Renal pelvis (tissue), 12 donors: Measurements from ENCODE around the gene BEX1. TPM values are rescaled to one million over a fixed set of nuclear protein-coding genes. Genes with fewer than 3 reads are reported as not detected.
"Not testable (repeated sequence)": the region's sequence is repeated elsewhere in the genome, so short reads cannot be mapped to it uniquely, and the experiment has no call there.

ENCODE experiments used
- DNase-seq: peaks from one replicate; pipeline ENCODE4 v3.0.0-alpha.2; 2013
- long read RNA-seq, 16 experiments: transcript quantifications; one replicate each; lab custom pipeline, GENCODE V29; 2026
- polyA plus RNA-seq, 3 donors: library from polyadenylated mRNA; unstranded; fragments of 120-200 nt; gene quantifications; one replicate each; pipeline ENCODE4 v1.2.1, GENCODE V29; 2013; ENCODE audit not compliant: insufficient read length in 3 of 3

BEX1 gene
- polyA plus RNA-seq: 10 to 100 TPM; 58.1 to 63.4 (median 60.2) TPM
- long read RNA-seq, donor 1, transcript BEX1-201 (3 exons, 864 nt): major isoform, 44 of 44 reads
- long read RNA-seq, donor 1, partial matches to known transcripts: 0 of 44 reads
- long read RNA-seq, donor 1, other reads (novel, unspliced or antisense): 0 of 44 reads
- long read RNA-seq, donor 2, transcript BEX1-201 (3 exons, 864 nt): major isoform, 45 of 45 reads
- long read RNA-seq, donor 2, partial matches to known transcripts: 0 of 45 reads
- long read RNA-seq, donor 2, other reads (novel, unspliced or antisense): 0 of 45 reads
- long read RNA-seq, donor 3, transcript BEX1-201 (3 exons, 864 nt): major isoform, 43 of 207 reads
- long read RNA-seq, donor 3, partial matches to known transcripts: 144 of 207 reads
- long read RNA-seq, donor 3, other reads (novel, unspliced or antisense): 20 of 207 reads
- long read RNA-seq, donor 4, transcript BEX1-201 (3 exons, 864 nt): major isoform, 48 of 250 reads
- long read RNA-seq, donor 4, partial matches to known transcripts: 190 of 250 reads
- long read RNA-seq, donor 4, other reads (novel, unspliced or antisense): 12 of 250 reads
- long read RNA-seq, donor 5, transcript BEX1-201 (3 exons, 864 nt): major isoform, 20 of 749 reads
- long read RNA-seq, donor 5, partial matches to known transcripts: 711 of 749 reads
- long read RNA-seq, donor 5, other reads (novel, unspliced or antisense): 18 of 749 reads
- long read RNA-seq, donor 6, transcript BEX1-201 (3 exons, 864 nt): major isoform, 29 of 256 reads
- long read RNA-seq, donor 6, partial matches to known transcripts: 220 of 256 reads
- long read RNA-seq, donor 6, other reads (novel, unspliced or antisense): 7 of 256 reads
- long read RNA-seq, donor 7, transcript BEX1-201 (3 exons, 864 nt): major isoform, 31 of 202 reads
- long read RNA-seq, donor 7, partial matches to known transcripts: 158 of 202 reads
- long read RNA-seq, donor 7, other reads (novel, unspliced or antisense): 13 of 202 reads
- long read RNA-seq, donor 8, partial matches to known transcripts: 0 of 59 reads
- long read RNA-seq, donor 8, other reads (novel, unspliced or antisense): 56 of 59 reads
- long read RNA-seq, donor 9, transcript BEX1-201 (3 exons, 864 nt): major isoform, 44 of 288 reads
- long read RNA-seq, donor 9, partial matches to known transcripts: 230 of 288 reads
- long read RNA-seq, donor 9, other reads (novel, unspliced or antisense): 14 of 288 reads
- long read RNA-seq, donor 10, transcript BEX1-201 (3 exons, 864 nt): major isoform, 45 of 67 reads
- long read RNA-seq, donor 10, partial matches to known transcripts: 22 of 67 reads
- long read RNA-seq, donor 10, other reads (novel, unspliced or antisense): 0 of 67 reads
- long read RNA-seq, donor 11, transcript BEX1-201 (3 exons, 864 nt): major isoform, 18 of 144 reads
- long read RNA-seq, donor 11, partial matches to known transcripts: 119 of 144 reads
- long read RNA-seq, donor 11, other reads (novel, unspliced or antisense): 7 of 144 reads
- long read RNA-seq, donor 12, transcript BEX1-201 (3 exons, 864 nt): major isoform, 72 of 344 reads
- long read RNA-seq, donor 12, partial matches to known transcripts: 238 of 344 reads
- long read RNA-seq, donor 12, other reads (novel, unspliced or antisense): 34 of 344 reads
- long read RNA-seq, donor 13, transcript BEX1-201 (3 exons, 864 nt): major isoform, 18 of 18 reads
- long read RNA-seq, donor 13, partial matches to known transcripts: 0 of 18 reads
- long read RNA-seq, donor 13, other reads (novel, unspliced or antisense): 0 of 18 reads
- long read RNA-seq, donor 14, transcript BEX1-201 (3 exons, 864 nt): major isoform, 51 of 60 reads
- long read RNA-seq, donor 14, partial matches to known transcripts: 9 of 60 reads
- long read RNA-seq, donor 14, other reads (novel, unspliced or antisense): 0 of 60 reads
- long read RNA-seq, donor 15, transcript BEX1-201 (3 exons, 864 nt): major isoform, 55 of 90 reads
- long read RNA-seq, donor 15, partial matches to known transcripts: 35 of 90 reads
- long read RNA-seq, donor 15, other reads (novel, unspliced or antisense): 0 of 90 reads
- long read RNA-seq, donor 16, transcript BEX1-201 (3 exons, 864 nt): major isoform, 59 of 1,287 reads
- long read RNA-seq, donor 16, partial matches to known transcripts: 1,140 of 1,287 reads
- long read RNA-seq, donor 16, other reads (novel, unspliced or antisense): 88 of 1,287 reads

DNA sequence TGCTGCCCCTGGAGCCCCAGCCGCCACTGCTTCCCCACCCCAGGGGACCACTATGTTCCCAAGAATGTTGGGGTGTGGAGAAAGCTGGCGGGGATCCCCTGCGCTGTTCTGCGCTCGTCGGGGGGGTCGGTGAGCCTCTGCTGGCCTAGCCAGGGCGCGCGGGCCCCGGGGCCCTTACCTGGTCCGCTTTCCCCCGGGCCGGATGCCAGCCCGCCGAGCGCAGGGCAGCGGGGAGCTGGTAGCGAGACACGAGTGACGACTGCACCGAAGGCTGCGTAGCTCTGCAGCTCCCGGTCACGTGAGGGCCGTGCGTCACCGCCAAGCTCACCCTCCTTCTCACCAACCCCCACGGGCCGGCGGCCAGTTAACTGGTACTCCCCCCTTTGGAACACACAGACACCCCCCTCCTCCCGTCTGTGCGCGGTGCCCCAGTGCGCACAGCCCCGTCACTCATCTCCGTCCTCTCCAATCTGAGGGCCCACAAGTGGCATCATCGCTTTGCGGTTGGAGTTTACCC lies at the start of gene BEX1:
Gene BEX1 (minus strand): TSS at position 254 of the 517 bp plus-strand sequence. CDS start 897 bp downstream, outside the sequence.
- peak; percentile 62 for DNase-seq

DNA sequence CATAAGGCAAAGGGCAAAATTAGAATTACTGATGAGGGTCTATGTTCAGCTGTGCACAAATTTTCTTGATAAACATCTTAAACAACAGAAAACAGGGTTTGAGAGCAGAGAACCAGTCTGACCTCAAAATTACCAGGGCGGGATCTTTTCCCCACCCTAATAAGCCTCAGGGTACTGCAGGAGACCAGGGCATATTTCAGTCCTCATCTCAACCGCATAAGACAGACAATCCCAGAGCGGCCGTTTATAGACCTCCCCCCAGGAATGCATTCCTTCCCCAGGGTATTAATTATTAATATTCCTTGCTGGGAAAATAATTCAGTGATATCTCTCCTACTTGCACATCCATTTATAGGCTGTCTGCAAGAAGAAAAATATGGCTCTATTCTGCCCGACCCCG lies 45.5 kb upstream of the BEX1 start:
- DNase-seq: not testable (repeated sequence)

DNA sequence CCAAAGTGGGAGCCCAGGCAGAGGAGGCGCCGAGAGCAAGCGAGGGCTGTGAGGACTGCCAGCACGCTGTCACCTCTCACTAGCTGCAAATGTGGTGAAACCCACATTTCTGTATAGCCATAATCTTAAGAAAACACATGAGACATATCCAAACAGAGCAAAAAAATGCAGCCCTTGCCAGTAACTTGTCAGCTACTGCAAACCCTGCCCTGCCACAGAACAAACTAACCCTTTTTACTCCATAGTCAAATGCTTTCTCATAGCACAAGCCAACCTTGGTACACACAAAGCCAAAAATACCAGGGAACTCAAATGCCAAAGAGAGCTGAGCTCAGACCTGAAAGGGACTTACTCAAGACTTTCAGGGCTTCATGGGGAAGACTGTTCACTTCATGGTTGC lies 43.9 kb upstream of the BEX1 start:
- DNase-seq: no peak

DNA sequence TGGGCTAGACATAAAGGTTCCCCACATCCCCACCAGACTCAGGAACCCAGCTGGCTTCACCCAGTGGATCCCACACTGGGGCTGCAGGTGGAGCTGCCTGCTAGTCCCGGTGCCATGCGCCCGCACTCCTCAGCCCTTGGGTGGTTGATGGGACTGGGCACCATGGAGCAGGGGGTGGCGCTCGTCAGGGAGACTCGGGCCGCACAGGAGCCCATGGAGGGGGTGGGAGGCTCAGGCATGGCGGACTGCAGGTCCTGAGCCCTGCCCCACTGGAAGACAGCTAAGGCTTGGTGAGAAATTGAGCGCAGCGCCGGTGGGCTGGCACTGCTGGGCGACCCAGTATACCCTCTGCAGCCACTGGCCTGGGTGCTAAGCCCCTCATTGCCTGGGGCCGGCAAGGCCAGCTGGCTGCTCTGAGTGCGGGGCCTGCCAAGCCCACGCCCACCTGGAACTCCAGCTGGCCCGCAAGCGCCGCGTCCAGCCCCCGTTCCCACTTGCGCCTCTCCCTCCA lies 43.3 kb upstream of the BEX1 start:
- DNase-seq: not testable (repeated sequence)

DNA sequence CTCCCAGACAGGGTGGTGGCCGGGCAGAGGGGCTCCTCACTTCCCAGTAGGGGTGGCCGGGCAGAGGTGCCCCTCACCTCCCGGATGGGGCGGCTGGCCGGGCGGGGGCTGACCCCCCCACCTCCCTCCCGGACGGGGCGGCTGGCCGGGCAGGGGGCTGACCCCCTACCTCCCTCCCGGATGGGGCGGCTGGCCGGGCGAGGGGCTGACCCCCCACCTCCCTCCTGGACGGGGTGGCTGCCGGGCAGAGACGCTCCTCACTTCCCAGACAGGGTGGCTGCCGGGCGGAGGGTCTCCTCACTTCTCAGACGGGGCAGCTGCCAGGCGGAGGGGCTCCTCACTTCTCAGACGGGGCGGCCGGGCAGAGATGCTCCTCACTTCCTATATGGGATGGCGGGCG lies 40.4 kb upstream of the BEX1 start:
- DNase-seq: not testable (repeated sequence)

DNA sequence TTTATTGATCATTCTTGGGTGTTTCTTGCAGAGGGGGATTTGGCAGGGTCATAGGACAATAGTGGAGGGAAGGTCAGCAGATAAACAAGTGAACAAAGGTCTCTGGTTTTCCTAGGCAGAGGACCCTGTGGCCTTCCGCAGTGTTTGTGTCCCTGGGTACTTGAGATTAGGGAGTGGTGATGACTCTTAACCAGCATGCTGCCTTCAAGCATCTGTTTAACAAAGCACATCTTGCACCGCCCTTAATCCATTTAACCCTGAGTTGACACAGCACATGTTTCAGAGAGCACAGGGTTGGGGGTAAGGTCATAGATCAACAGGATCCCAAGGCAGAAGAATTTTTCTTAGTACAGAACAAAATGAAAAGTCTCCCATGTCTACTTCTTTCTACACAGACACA lies 39.9 kb upstream of the BEX1 start:
- DNase-seq: not testable (repeated sequence)

DNA sequence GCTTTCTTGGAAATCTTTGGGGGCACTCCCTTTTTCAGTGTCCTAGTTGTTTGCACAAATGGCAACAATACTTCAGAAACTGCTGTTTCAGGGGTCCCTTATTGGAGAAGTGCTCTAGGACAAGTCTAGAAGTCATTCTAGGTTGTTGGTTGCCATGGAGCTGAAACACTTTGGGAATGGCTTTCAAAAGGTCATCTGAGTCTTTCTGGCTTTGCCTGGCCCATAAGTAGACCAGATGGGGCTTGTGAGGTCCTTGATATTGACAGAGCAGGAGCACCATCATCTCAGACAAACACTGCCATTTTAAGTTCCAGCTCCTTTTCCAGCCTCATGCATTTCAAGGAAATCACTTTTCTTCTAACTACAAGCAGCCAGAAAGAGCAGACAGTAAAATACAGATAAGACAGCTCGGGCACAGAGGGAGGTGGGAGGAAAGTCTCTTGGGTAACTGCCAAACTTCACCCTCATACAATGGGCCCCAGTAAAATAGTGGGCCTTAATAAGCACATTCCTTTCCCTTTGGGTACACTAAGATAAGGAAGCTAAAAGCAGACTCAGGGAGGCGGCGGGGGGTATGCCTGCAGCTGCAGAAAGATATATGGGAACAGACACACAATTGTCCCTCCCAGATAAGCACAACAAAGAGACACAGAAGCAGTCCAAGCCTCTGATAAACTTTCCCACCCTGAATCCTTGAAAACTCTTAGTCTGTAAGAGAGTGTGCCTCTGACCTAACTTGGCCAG lies 37.5 kb upstream of the BEX1 start:
- DNase-seq: no peak

DNA sequence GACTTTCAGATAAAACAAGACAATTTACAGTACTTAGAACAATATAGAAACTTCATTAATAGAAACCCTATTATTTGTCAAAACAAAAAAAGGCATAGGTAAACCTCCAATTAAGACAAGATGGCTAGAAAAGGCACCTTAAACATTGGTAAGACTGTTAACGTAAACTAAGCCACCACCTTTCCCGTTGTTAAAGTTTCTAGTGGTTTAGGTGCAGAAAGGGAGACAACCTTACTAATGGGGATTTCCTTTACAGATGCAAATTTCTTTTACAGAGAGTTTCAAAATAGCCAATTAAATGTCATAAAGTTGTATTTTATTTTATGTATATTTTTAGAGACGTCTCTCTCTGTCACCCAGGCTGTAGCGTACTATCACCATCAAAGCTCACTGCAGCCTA lies 36.5 kb upstream of the BEX1 start:
- no peak for DNase-seq

DNA sequence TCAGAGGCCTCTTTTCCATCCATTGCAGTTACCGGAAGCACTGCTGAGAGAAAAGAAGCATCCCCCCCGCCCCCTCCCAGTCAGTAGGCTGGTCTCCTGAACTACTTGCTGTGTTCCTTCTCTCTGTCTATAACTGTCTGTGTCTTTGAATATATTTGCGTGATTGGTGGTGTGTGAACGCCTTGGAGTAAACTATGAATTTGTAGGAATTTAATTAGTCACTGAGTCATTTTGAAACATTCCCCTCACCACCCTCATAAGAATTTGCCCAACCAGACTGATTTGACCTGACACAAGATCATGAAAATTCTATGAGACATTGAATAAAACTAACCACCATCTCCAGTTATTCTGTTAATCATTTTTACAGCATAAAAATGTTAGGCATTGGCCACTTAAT lies 35.7 kb upstream of the BEX1 start:
- DNase-seq: no peak

DNA sequence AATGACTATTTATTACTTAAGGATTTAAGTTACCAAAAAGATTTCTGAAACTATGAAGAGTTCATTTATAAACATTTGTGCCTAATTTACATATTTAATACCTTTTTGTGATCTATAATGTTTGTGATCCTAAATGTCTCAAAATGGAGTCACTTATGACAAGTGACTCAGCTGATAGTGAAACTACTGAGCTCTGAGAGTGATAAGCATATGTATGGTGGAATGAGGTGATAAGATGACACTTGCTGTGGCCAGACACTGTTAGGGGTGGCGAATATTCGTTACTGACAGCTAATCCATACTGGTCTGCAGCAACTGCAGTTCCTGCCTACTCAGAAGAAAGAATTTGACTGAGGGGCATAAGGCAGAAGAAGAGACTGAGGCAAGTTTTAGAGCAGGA lies 34.5 kb upstream of the BEX1 start:
- no peak for DNase-seq

DNA sequence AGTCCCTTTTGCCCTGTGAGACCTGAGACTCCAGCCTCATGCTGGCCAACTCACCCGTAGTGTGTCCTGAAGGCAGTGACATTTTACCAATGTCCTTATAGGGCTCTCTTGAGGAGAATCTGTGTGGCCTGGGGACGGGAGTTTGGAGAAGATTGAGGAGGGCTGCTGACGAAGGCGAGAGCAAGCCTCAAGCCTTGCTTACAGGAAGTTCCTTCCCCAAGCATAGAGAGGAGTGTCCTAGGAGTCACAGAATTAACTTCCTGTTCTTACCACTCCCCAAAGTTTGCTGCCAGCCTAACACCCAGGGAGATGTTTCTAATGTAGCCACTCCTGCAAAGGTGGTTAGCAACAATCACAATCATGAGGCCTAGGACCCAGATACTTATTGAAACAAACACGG lies 29.0 kb upstream of the BEX1 start, which contains the start of gene NXF3:
Gene NXF3 (minus strand): TSS at position 202 of the 400 bp plus-strand sequence. CDS start 120 bp downstream, at position 82.
- DNase-seq: no peak

DNA sequence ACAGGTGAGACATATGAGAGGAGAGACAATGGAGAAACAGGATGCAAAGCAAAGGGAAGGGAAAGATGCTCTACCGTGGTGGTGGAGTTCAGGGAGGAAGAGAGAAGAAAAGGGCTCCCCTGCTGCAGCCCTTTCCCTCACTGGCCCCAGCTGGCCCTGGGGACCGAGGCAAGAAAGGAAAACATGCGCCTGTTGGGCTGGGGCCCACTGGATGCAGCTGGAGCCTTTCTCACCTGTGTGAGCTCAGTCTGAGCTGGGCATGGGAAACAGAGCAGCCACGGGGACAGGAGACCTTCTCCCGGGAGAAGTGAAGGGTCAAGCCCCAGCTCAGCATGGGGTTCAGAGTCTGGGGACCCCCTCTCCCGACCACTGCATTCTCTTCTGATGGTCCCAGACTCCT lies 17.1 kb upstream of the BEX1 start:
- no peak for DNase-seq

DNA sequence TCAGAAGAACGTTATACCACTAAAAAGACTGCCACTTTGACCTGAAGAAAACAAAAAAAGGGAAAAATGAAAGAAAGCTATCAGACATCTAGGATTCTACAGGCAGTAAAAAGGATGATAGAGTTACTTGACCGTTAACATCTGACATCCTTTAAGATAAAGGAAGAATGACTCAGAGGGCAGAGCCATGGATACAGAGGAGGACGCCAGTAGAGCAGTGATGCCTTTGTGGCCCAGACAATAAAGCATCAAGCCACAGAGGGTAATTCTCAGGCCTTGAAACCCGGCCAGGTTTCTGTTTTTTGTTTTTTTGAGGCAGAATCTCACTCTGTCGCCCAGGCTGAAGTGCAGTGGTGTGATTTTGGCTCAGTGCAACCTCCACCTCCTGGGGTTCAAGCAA lies 9.5 kb upstream of the BEX1 start:
- no peak for DNase-seq

DNA sequence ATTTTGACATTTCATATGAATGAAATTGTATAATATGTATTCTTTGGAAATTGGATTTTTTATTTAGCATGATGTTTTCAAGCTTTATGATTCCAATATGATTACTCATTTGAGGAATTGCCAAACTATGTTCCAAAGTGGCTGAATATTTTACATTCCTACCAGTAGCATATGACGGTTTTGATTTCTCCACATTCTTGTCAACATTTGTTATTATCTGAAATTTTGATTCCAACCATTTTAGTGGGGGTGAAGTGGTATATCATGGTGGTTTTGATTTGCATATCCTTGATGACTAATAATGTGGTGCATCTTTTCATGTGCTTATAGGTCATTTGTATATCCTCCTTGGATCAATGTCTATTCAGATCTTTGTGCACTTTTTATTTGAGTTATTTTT lies 2.6 kb upstream of the BEX1 start:
- DNase-seq: no peak

DNA sequence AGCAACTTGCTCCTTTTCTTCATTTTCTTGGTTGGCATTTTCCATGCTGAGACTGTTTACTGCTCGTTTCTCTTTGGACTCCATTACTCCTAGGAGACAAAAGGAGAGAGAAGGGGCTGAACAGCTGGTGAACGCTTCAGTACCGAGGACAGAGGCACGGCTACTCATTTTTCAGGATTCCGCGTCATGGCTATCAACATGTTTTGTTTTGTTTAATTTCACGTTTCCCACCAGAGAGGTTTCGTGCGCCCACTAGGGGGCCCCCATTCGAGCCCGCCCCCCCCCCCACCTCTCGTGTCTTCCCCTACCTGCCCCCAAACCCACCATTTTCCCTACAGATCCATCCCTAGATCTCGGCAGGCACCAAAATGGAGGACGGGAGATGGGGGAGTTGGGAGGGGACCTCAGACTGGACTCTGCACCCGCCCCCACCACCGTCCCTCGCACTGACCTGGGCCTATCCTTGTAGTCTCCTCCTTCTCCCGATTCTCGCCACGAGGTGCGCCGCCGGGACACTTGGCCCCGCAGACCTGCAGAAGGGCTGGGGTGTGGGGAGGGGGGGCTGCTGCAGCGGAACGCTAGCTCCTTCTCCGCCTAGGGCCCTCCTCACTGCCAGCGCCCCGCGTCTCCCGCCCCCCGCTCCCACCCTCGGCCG lies 653 bp downstream of the BEX1 start:
- peak; percentile 61 for DNase-seq

DNA sequence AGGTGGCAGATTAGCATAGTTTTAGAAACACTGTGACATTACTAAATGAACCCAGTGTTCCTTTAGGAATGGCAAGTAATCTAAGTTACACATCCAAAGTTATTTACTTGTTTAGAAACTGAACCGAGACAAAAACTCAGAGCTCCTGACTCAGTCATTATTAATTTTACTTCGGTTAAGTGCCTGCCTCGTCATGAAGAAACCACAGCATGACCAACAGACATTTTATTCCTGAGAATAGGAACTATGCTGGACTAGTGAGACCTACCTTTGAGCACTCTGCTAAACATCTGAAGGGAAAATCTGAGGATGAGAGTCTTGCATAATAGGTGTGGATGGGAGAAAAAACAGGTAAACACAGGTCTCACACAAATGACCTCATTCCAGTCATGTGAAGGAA lies 2.5 kb downstream of the BEX1 start:
- no peak for DNase-seq

DNA sequence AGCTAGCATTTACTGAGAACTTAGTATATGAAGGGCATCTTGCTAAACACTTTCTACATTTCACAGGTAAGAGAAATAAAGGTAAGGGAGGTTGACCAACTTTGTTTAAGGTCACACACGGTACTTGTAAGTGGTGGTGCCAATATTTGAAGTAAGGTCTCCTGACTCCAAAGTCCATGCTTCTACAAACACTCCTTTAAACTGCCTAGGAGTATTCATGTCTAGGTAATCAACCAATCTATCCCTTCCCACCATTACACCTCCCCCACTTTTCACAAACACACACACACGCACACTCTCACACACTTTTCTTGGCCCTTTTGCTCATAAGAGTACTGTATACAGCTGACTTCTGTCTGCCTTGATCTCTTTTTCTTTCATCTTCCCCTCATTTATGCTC lies 7.1 kb downstream of the BEX1 start:
- DNase-seq: no peak

DNA sequence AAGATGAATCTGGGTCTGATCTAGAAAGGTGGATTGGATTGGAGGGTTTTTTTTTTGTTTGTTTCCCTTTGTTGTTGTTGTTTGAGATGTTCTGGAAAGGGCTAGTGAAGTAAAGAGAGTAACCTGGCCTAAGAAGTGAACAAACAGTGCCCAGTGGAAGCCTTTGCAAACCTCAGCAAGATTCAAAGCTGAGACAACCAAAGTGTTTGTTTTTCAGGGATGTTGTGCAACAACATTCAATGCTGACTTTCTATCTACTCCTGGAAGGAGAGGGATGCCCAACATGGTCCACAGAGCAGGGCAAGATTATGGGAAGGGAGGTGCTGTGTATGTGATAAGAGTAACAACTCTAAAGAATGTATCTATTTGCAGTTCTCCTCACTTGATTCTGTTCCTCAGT lies 11.3 kb downstream of the BEX1 start:
- no peak for DNase-seq
